Measurements from ENCODE around the gene PAFAH1B1.

DNA sequence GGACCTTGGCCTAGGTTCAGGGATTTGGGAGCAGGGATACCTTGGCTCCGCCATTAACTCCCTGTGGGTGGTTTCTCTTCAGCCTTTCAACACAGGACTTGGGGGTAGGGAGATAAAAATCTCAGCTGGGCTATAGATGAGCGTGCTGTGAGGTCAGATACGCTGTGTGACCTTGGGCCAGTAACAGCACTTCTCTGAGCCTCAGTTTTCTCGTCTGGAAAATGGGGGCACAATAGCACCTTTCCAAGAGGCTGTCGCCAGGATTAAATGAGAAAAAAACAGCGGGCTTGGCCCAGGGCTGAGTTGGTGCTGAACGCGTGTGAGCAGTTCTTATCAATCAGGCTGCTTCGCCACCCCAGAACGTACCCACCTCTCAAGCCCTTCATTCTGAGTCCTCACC, 138.4 kb downstream of the PAFAH1B1 start:
- TF ChIP-seq, protein P1, sequence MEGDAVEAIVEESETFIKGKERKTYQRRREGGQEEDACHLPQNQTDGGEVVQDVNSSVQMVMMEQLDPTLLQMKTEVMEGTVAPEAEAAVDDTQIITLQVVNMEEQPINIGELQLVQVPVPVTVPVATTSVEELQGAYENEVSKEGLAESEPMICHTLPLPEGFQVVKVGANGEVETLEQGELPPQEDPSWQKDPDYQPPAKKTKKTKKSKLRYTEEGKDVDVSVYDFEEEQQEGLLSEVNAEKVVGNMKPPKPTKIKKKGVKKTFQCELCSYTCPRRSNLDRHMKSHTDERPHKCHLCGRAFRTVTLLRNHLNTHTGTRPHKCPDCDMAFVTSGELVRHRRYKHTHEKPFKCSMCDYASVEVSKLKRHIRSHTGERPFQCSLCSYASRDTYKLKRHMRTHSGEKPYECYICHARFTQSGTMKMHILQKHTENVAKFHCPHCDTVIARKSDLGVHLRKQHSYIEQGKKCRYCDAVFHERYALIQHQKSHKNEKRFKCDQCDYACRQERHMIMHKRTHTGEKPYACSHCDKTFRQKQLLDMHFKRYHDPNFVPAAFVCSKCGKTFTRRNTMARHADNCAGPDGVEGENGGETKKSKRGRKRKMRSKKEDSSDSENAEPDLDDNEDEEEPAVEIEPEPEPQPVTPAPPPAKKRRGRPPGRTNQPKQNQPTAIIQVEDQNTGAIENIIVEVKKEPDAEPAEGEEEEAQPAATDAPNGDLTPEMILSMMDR (conservative IDR thresholded peaks at IDR 0.05) = no peak
- TF ChIP-seq ZFX (IDR thresholded peaks at IDR 0.05) = no peak

All from C4-2B (cell line).